Measurements from ENCODE around the gene QARS1.

Gene QARS1

DNA sequence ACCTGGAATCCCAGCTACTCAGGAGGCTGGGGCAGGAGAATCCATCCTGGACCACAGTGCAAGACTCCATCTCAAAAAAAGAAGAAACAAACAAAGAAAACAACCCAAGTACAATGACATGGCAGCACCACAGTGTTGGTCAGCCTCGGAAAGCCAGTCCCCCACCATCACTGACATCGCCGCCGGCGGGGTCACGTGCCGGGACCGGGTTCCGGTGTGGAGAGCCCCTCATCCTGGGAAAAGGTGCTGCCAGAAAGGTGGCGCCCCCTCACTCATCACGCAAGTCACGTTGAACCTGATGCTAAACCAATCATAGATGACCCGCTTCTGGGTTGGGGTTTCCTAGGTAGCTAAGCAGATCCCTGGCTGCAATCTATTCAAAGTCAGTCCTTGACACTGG lies 28.4 kb downstream of the QARS1 start:
- TF ChIP-seq CTCF (IDR thresholded peaks at IDR 0.05; ENCODE audit: low read depth, low read length): no peak
- H3K4me3 ChIP-seq (ENCODE audit: low read depth, low read length): no peak overlapping the region
- DNase-seq (ENCODE audit: low read depth, low spot score): no peak
- in situ Hi-C loops (cut with HindIII; ENCODE audit: low sequenced_read_pairs): no loop called here

GRCh38 chr3:49058011-49058410 lies 46.5 kb downstream of the QARS1 start:
- in situ Hi-C loops (cut with HindIII; ENCODE audit: low sequenced_read_pairs): no loop called here
- H3K4me3 ChIP-seq (ENCODE audit: low read depth, low read length): no peak overlapping the region
- TF ChIP-seq CTCF (IDR thresholded peaks at IDR 0.05; ENCODE audit: low read depth, low read length): no peak
- DNase-seq (ENCODE audit: low read depth, low spot score): no peak

DNA sequence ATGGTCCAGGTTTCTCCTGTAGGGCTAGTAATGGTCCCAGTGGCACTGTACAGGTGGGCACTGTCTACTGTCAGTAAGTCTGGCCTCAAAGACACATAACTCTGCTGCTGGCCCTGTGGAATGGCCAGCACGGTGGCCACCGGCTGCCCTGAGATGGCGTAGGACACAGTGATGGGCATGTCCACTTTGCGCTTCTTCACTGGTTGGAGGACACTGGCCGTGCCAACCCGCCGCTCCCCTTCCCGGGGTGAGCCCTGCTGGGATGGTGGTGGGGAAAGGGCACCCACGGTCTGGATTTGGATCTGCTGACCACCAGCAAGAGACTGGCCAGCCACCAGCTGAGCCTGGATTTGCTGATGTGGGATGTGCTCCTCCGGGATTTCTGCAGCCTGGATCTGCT lies 47.3 kb downstream of the QARS1 start:
- TF ChIP-seq CTCF (IDR thresholded peaks at IDR 0.05; ENCODE audit: low read depth, low read length): no peak
- H3K4me3 ChIP-seq (ENCODE audit: low read depth, low read length): no peak overlapping the region
- in situ Hi-C loops (cut with HindIII; ENCODE audit: low sequenced_read_pairs): no loop called here
- no peak for DNase-seq (ENCODE audit: low read depth, low spot score)

DNA sequence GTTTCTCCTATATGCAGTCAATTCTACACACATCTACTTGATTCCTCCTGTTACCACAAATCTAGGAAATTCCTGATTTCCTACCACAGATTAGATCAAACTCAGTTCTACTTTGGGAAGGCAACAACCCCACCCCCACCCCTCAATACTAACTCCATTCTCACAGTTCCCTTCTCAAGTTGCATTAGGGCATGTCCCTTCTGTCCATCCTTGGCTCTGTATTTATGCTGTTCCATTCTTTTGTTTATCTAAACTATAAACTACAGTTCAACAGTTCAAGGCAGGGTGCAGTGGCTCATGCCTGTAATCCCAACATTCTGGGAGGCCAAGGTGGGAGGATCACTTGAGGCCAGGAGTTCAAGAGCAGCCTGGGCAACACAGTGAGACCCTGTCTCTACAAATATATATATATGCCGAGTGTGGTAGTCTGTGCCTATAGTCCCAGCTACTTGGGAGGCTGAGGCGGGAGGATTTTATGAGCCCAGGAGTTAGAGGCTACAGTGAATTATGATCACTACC lies 50.2 kb downstream of the QARS1 start:
- DNase-seq (ENCODE audit: low read depth, low spot score): no peak
- in situ Hi-C loops (cut with HindIII; ENCODE audit: low sequenced_read_pairs): no loop called here
- H3K4me3 ChIP-seq (ENCODE audit: low read depth, low read length): no peak overlapping the region
- TF ChIP-seq CTCF (IDR thresholded peaks at IDR 0.05; ENCODE audit: low read depth, low read length): no peak

- no peak for TF ChIP-seq CTCF (IDR thresholded peaks at IDR 0.05; ENCODE audit: low read depth, low read length)
- no peak for DNase-seq (ENCODE audit: low read depth, low spot score)
- in situ Hi-C loops (cut with HindIII; ENCODE audit: low sequenced_read_pairs): no loop called here
- no peak overlapping the region for H3K4me3 ChIP-seq (ENCODE audit: low read depth, low read length)
These were observed 51.0 kb downstream of the QARS1 start for GRCh38 chr3:49053543-49053942.
